GM13976 (cell line): ENCODE results near the gene TBCA.

ENCODE experiments used
- DNase-seq: peaks from one replicate; pipeline ENCODE4 v3.0.0; 2012; ENCODE audit warnings: low spot score
- CTCF ChIP-seq: IDR thresholded peaks from 2 replicates; pipeline ENCODE4 v1.5.1; 2012; ENCODE audit warnings: borderline replicate concordance, mild to moderate bottlenecking; ENCODE audit not compliant: insufficient read depth; ENCODE audit errors: extremely low read depth, missing control alignments, control extremely low read depth
- in situ Hi-C: fragments of 300-500 bp; cut with MboI; formaldehyde crosslinking; loops from one replicate; pipeline ENCODE4 v1.12.0; 2022; ENCODE audit warnings: low sequenced_read_pairs, mixed read lengths, inconsistent platforms; ENCODE audit not compliant: unreplicated experiment

TBCA gene

GRCh38 chr5:77645995-77646639, 130.0 kb downstream of the TBCA start:
- in situ Hi-C loops = loop anchor here (10.0 kb wide), 1 partner anchor 329 kb away; no protein-coding TSS in a partner anchor
- no peak for DNase-seq
- no peak for TF ChIP-seq CTCF

GRCh38 chr5:77645158-77645994, 130.8 kb downstream of the TBCA start:
- DNase-seq = peak; percentile 90
- in situ Hi-C loops = loop anchor here (10.0 kb wide), 1 partner anchor 329 kb away; no protein-coding TSS in a partner anchor
- TF ChIP-seq CTCF = peak; percentile 75

GRCh38 chr5:77644371-77645157, 131.6 kb downstream of the TBCA start:
- TF ChIP-seq CTCF = no peak
- DNase-seq = peak; percentile 41
- in situ Hi-C loops = loop anchor here (10.0 kb wide), 1 partner anchor 330 kb away; no protein-coding TSS in a partner anchor

GRCh38 chr5:77643654-77644370, 132.3 kb downstream of the TBCA start:
- peak; percentile 44 for DNase-seq
- in situ Hi-C loops = loop anchor here (10.0 kb wide), 1 partner anchor 331 kb away; no protein-coding TSS in a partner anchor
- TF ChIP-seq CTCF = no peak

GRCh38 chr5:77642738-77643653, 133.1 kb downstream of the TBCA start:
- TF ChIP-seq CTCF = no peak
- DNase-seq = peak; percentile 30
- in situ Hi-C loops = loop anchor here (10.0 kb wide), 1 partner anchor 332 kb away; no protein-coding TSS in a partner anchor
